RCC 7860 (cell line): Measurements from ENCODE around the gene CST6.
"Not testable (repeated sequence)": the region's sequence is repeated elsewhere in the genome, so short reads cannot be mapped to it uniquely, and the experiment has no call there.

Source experiments
- DNase-seq: peaks from one replicate; pipeline ENCODE4 v3.0.0-alpha.2; 2015; ENCODE audit warnings: low spot score
- FAIRE-seq: peaks from 2 replicates; lab custom pipeline; 2012; peaks lifted over from hg19 to GRCh38; lab: Jason Lieb, UNC

CST6 gene

GRCh38 chr11:66014804-66015453 lies 3.1 kb downstream of the CST6 start:
- no peak for FAIRE-seq
- peak; percentile 20 for DNase-seq

- FAIRE-seq: peak; percentile 67
- DNase-seq: peak; percentile 90
Observed at GRCh38 chr11:66015454-66015881, 3.7 kb downstream of the CST6 start.

GRCh38 chr11:66015936-66016792 lies 4.4 kb downstream of the CST6 start:
- DNase-seq (no peak), FAIRE-seq (no peak)

GRCh38 chr11:66016793-66017177 lies 5.0 kb downstream of the CST6 start:
- FAIRE-seq: no peak
- DNase-seq: no peak

- DNase-seq (no peak), FAIRE-seq (no peak)
Observed at GRCh38 chr11:66017321-66017720, 5.5 kb downstream of the CST6 start.

GRCh38 chr11:66020212-66020611 lies 8.4 kb downstream of the CST6 start:
- DNase-seq (no peak), FAIRE-seq (no peak)

GRCh38 chr11:66020618-66021357 lies 9.0 kb downstream of the CST6 start:
- FAIRE-seq (peak; percentile 62), DNase-seq (peak; percentile 75)

- DNase-seq (peak; percentile 39), FAIRE-seq (no peak)
Observed at GRCh38 chr11:66022401-66023185, 10.8 kb downstream of the CST6 start.

- DNase-seq, FAIRE-seq: not testable (repeated sequence)
Observed at GRCh38 chr11:66023186-66023440, 11.3 kb downstream of the CST6 start.

- DNase-seq (no peak), FAIRE-seq (no peak)
Observed at GRCh38 chr11:66026017-66026529, 14.3 kb downstream of the CST6 start, which contains the start of gene CATSPER1. CATSPER1 (minus strand) TSS chr11:66026479; CDS start chr11:66026379, 100 bp downstream.

GRCh38 chr11:66032957-66033735 lies 21.3 kb downstream of the CST6 start:
- DNase-seq: no peak
- FAIRE-seq: no peak

GRCh38 chr11:66035653-66036333 lies 24.0 kb downstream of the CST6 start:
- DNase-seq: no peak
- no peak for FAIRE-seq

- FAIRE-seq (no peak), DNase-seq (no peak)
Observed at GRCh38 chr11:66036334-66036710, 24.5 kb downstream of the CST6 start.

- FAIRE-seq (no peak), DNase-seq (no peak)
Observed at GRCh38 chr11:66037327-66037726, 25.5 kb downstream of the CST6 start.

- FAIRE-seq (no peak), DNase-seq (no peak)
Observed at GRCh38 chr11:66039765-66040164, 28.0 kb downstream of the CST6 start.

GRCh38 chr11:66042227-66042995 lies 30.6 kb downstream of the CST6 start:
- FAIRE-seq: no peak

GRCh38 chr11:66042996-66043906 lies 31.4 kb downstream of the CST6 start:
- no peak for DNase-seq
- FAIRE-seq: no peak

More at GRCh38 chr11:66042227-66042995, 30.6 kb downstream of the CST6 start:
- DNase-seq: no peak
